ENCODE data around the gene ARHGAP44.

The ARHGAP44 gene

GRCh38 chr17:12789481-12790248 lies at the start of gene ARHGAP44:
TSS of gene ARHGAP44 (plus strand) at chr17:12789498. CDS start at chr17:12789839, 341 bp downstream.
- no peak for DNase-seq

- no peak for DNase-seq
Observed at GRCh38 chr17:12739500-12739899, 49.8 kb upstream of the ARHGAP44 start.

- no peak for DNase-seq
Observed at GRCh38 chr17:12743046-12743445, 46.3 kb upstream of the ARHGAP44 start.

GRCh38 chr17:12744298-12744697 lies 45.0 kb upstream of the ARHGAP44 start:
- no peak for DNase-seq

GRCh38 chr17:12744786-12745185 lies 44.5 kb upstream of the ARHGAP44 start:
- no peak for DNase-seq

GRCh38 chr17:12745486-12745885 lies 43.8 kb upstream of the ARHGAP44 start:
- DNase-seq, result no peak

GRCh38 chr17:12756786-12757185 lies 32.5 kb upstream of the ARHGAP44 start:
- no peak for DNase-seq

GRCh38 chr17:12759090-12759489 lies 30.2 kb upstream of the ARHGAP44 start:
- DNase-seq, result no peak

- DNase-seq, result no peak
Observed at GRCh38 chr17:12765548-12765947, 23.8 kb upstream of the ARHGAP44 start.

- no peak for DNase-seq
Observed at GRCh38 chr17:12768255-12768654, 21.0 kb upstream of the ARHGAP44 start.

- DNase-seq, result no peak
Observed at GRCh38 chr17:12769981-12770380, 19.3 kb upstream of the ARHGAP44 start.

- no peak for DNase-seq
Observed at GRCh38 chr17:12773153-12773552, 16.1 kb upstream of the ARHGAP44 start.

GRCh38 chr17:12789075-12789480 lies 220 bp upstream of the ARHGAP44 start:
- DNase-seq, result no peak

- no peak for DNase-seq
Observed at GRCh38 chr17:12790249-12791106, 1.2 kb downstream of the ARHGAP44 start.

- DNase-seq, result no peak
Observed at GRCh38 chr17:12794919-12795532, 5.7 kb downstream of the ARHGAP44 start.

GRCh38 chr17:12800855-12801365 lies 11.6 kb downstream of the ARHGAP44 start:
- DNase-seq, result no peak

- no peak for DNase-seq
Observed at GRCh38 chr17:12806630-12807029, 17.3 kb downstream of the ARHGAP44 start.

- DNase-seq, result no peak
Observed at GRCh38 chr17:12808723-12809122, 19.4 kb downstream of the ARHGAP44 start.

- no peak for DNase-seq
Observed at GRCh38 chr17:12812877-12813276, 23.6 kb downstream of the ARHGAP44 start.

- DNase-seq, result no peak
Observed at GRCh38 chr17:12813664-12814063, 24.4 kb downstream of the ARHGAP44 start.

- no peak for DNase-seq
Observed at GRCh38 chr17:12814718-12815117, 25.4 kb downstream of the ARHGAP44 start.

- DNase-seq, result no peak
Observed at GRCh38 chr17:12815642-12816141, 26.4 kb downstream of the ARHGAP44 start.

- DNase-seq, result no peak
Observed at GRCh38 chr17:12821376-12821940, 32.2 kb downstream of the ARHGAP44 start.

Data from NCI-H1694 (cell line).